Activated CD4-positive, alpha-beta T cell treated with anti-CD3 and anti-CD28 coated beads for 36 hours (primary cell): Measurements from ENCODE around the gene RAVER2. TPM values are rescaled to one million over a fixed set of nuclear protein-coding genes. Genes with fewer than 3 reads are reported as not detected.

Source experiments
- ATAC-seq: fragments of 200-7000 bp; cut with Tn5 transposase; one replicate; pipeline ENCODE4 v1.10.0; 2021; ENCODE audit warnings: mild to moderate bottlenecking, moderate library complexity
- CTCF ChIA-PET: fragments of 350-600 bp; sonication (Branson Sonifier 250); formaldehyde crosslinking; loops from one replicate; lab custom pipeline; 2021; ENCODE audit warnings: antibody characterized with exemption; lab: Charles Lee
- POLR2A ChIA-PET: fragments of 350-600 bp; sonication (Branson Sonifier 250); formaldehyde crosslinking; loops from one replicate; lab custom pipeline; 2021; ENCODE audit warnings: antibody characterized with exemption, inconsistent platforms; lab: Charles Lee
- DNase-seq: peaks from one replicate; pipeline ENCODE4 v3.0.0-alpha.2; 2020
- H3K27ac Mint-ChIP-seq: one replicate; pipeline ENCODE4 v1.8.0; 2021; ENCODE audit warnings: mixed read lengths
- H3K27me3 Mint-ChIP-seq: one replicate; pipeline ENCODE4 v1.8.0; 2021; ENCODE audit warnings: mixed read lengths
- H3K36me3 Mint-ChIP-seq: one replicate; pipeline ENCODE4 v1.8.0; 2021; ENCODE audit warnings: low read depth, mixed read lengths
- H3K4me1 Mint-ChIP-seq: one replicate; pipeline ENCODE4 v1.8.0; 2021; ENCODE audit warnings: mixed read lengths
- H3K4me3 Mint-ChIP-seq: one replicate; pipeline ENCODE4 v1.8.0; 2021; ENCODE audit warnings: mild to moderate bottlenecking, moderate library complexity, mixed read lengths
- H3K9me3 Mint-ChIP-seq: one replicate; pipeline ENCODE4 v1.8.0; 2021; ENCODE audit warnings: low read depth, mixed read lengths
- intact Hi-C, 2 experiments: fragments of 100-400 bp; cut with DNase I in 1 of 2; cut with micrococcal nuclease in 1 of 2; formaldehyde crosslinking; loops; one replicate each; pipeline versions ENCODE4 v1.14.2 to v1.15.1; 2022 to 2024; cut with DNase I, micrococcal nuclease
- total RNA-seq, 2 experiments: library from RNA; stranded (reverse); gene quantifications; one replicate each; pipeline ENCODE4 v1.2.3, GENCODE V29; 2021

The RAVER2 gene
- total RNA-seq, 2 experiments from 2014 or later, result 3.2 to 3.6 TPM

GRCh38 chr1:64838486-64838885 lies 93.6 kb downstream of the RAVER2 start:
- POLR2A ChIA-PET, result no interaction called here
- no peak for ATAC-seq
- no peaks in the 10 kb centered on the region for H3K9me3 Mint-ChIP-seq
- H3K4me1 Mint-ChIP-seq, result peaks cover 4% of the 10 kb centered on the region
- DNase-seq, result no peak
- CTCF ChIA-PET, result interaction anchor here (1.0 kb wide), 1 partner anchor 16 kb away, joined by 3 read pairs; no protein-coding TSS in a partner anchor
- peaks cover 59% of the 10 kb centered on the region for H3K36me3 Mint-ChIP-seq
- no peak overlapping the region for H3K27ac Mint-ChIP-seq
- intact Hi-C loops, result no loop called here
- no peaks in the 10 kb centered on the region for H3K27me3 Mint-ChIP-seq
- H3K4me3 Mint-ChIP-seq, result no peak overlapping the region

- ChIA-PET CTCF (interaction anchor here (0.8 to 1.0 kb wide), 2 partner anchors 14 to 16 kb away, joined by 3 read pairs; no protein-coding TSS in a partner anchor), POLR2A (no interaction called here)
- Mint-ChIP-seq H3K9me3 (no peaks in the 10 kb centered on the region), H3K4me3 (no peak overlapping the region), H3K27ac (no peak overlapping the region), H3K27me3 (no peaks in the 10 kb centered on the region), H3K4me1 (peaks cover 4% of the 10 kb centered on the region), H3K36me3 (peaks cover 55% of the 10 kb centered on the region)
- intact Hi-C loops, result no loop called here
- DNase-seq (no peak), ATAC-seq (no peak)
Measured at GRCh38 chr1:64839261-64839660, 94.4 kb downstream of the RAVER2 start.

- H3K27ac Mint-ChIP-seq, result no peak overlapping the region
- intact Hi-C loops, result no loop called here
- H3K4me1 Mint-ChIP-seq, result peaks cover 4% of the 10 kb centered on the region
- no peak overlapping the region for H3K4me3 Mint-ChIP-seq
- peaks cover 53% of the 10 kb centered on the region for H3K36me3 Mint-ChIP-seq
- ATAC-seq (no peak), DNase-seq (no peak)
- no peaks in the 10 kb centered on the region for H3K27me3 Mint-ChIP-seq
- ChIA-PET CTCF (interaction anchor here (0.8 kb wide), 1 partner anchor 14 kb away, joined by 3 read pairs; no protein-coding TSS in a partner anchor), POLR2A (no interaction called here)
- no peaks in the 10 kb centered on the region for H3K9me3 Mint-ChIP-seq
Measured at GRCh38 chr1:64839732-64840405, 95.0 kb downstream of the RAVER2 start.

GRCh38 chr1:64841330-64842065 lies 96.6 kb downstream of the RAVER2 start:
- Mint-ChIP-seq H3K9me3 (no peaks in the 10 kb centered on the region), H3K36me3 (peaks cover 57% of the 10 kb centered on the region), H3K4me1 (peaks cover 2% of the 10 kb centered on the region), H3K27me3 (no peaks in the 10 kb centered on the region), H3K27ac (no peak overlapping the region), H3K4me3 (no peak overlapping the region)
- POLR2A ChIA-PET, result no interaction called here
- DNase-seq, result no peak
- ATAC-seq, result no peak
- CTCF ChIA-PET, result interaction anchor here (0.7 kb wide), 1 partner anchor 825 kb away, joined by 3 read pairs; no protein-coding TSS in a partner anchor
- intact Hi-C loops, result no loop called here

- Mint-ChIP-seq H3K36me3 (peaks cover 52% of the 10 kb centered on the region), H3K27me3 (no peaks in the 10 kb centered on the region), H3K4me1 (peaks cover 2% of the 10 kb centered on the region), H3K9me3 (no peaks in the 10 kb centered on the region), H3K27ac (no peak overlapping the region), H3K4me3 (no peak overlapping the region)
- intact Hi-C loops, result no loop called here
- ATAC-seq (no peak), DNase-seq (no peak)
- ChIA-PET CTCF (no interaction called here), POLR2A (no interaction called here)
Measured at GRCh38 chr1:64842224-64842623, 97.3 kb downstream of the RAVER2 start.

GRCh38 chr1:64843675-64844074 lies 98.8 kb downstream of the RAVER2 start:
- DNase-seq, result no peak
- no peak overlapping the region for H3K4me3 Mint-ChIP-seq
- H3K9me3 Mint-ChIP-seq, result no peaks in the 10 kb centered on the region
- H3K27me3 Mint-ChIP-seq, result no peaks in the 10 kb centered on the region
- intact Hi-C loops, result no loop called here
- H3K27ac Mint-ChIP-seq, result no peak overlapping the region
- ATAC-seq, result no peak
- peaks cover 43% of the 10 kb centered on the region for H3K36me3 Mint-ChIP-seq
- ChIA-PET CTCF (interaction anchor here (0.6 kb wide), 1 partner anchor 1317 kb away, joined by 3 read pairs; no protein-coding TSS in a partner anchor), POLR2A (no interaction called here)
- peaks cover 2% of the 10 kb centered on the region for H3K4me1 Mint-ChIP-seq

GRCh38 chr1:64844175-64844574 lies 99.3 kb downstream of the RAVER2 start:
- no peak overlapping the region for H3K27ac Mint-ChIP-seq
- H3K36me3 Mint-ChIP-seq, result peaks cover 45% of the 10 kb centered on the region
- ATAC-seq, result no peak

GRCh38 chr1:64844609-64845008 lies 99.7 kb downstream of the RAVER2 start:
- intact Hi-C loops, result no loop called here
- H3K9me3 Mint-ChIP-seq, result no peaks in the 10 kb centered on the region
- peaks cover 44% of the 10 kb centered on the region for H3K36me3 Mint-ChIP-seq
- ChIA-PET POLR2A (no interaction called here), CTCF (no interaction called here)
- H3K27ac Mint-ChIP-seq, result no peak overlapping the region
- H3K4me3 Mint-ChIP-seq, result no peak overlapping the region
- H3K4me1 Mint-ChIP-seq, result peaks cover 2% of the 10 kb centered on the region
- H3K27me3 Mint-ChIP-seq, result no peaks in the 10 kb centered on the region
- no peak for ATAC-seq
- DNase-seq, result no peak

More at GRCh38 chr1:64844175-64844574, 99.3 kb downstream of the RAVER2 start:
- H3K4me3 Mint-ChIP-seq, result no peak overlapping the region
- H3K9me3 Mint-ChIP-seq, result no peaks in the 10 kb centered on the region
- intact Hi-C loops, result no loop called here
- ChIA-PET POLR2A (no interaction called here), CTCF (interaction anchor here (0.6 kb wide), 1 partner anchor 1318 kb away, joined by 3 read pairs; no protein-coding TSS in a partner anchor)
- no peaks in the 10 kb centered on the region for H3K27me3 Mint-ChIP-seq
- peaks cover 2% of the 10 kb centered on the region for H3K4me1 Mint-ChIP-seq
- DNase-seq, result no peak

- intact Hi-C loops, result no loop called here
- Mint-ChIP-seq H3K9me3 (no peaks in the 10 kb centered on the region), H3K27ac (peak overlapping the region; percentile 29), H3K4me3 (no peak overlapping the region), H3K4me1 (peaks cover 2% of the 10 kb centered on the region), H3K27me3 (no peaks in the 10 kb centered on the region), H3K36me3 (peaks cover 45% of the 10 kb centered on the region)
- ATAC-seq (no peak), DNase-seq (no peak)
- ChIA-PET CTCF (interaction anchor here (0.5 to 0.7 kb wide), 2 partner anchors 175 to 1865 kb away, joined by 3 read pairs; no protein-coding TSS in a partner anchor), POLR2A (no interaction called here)
Measured at GRCh38 chr1:64845831-64846425, 101.1 kb downstream of the RAVER2 start.

GRCh38 chr1:64846573-64847430 lies 101.9 kb downstream of the RAVER2 start:
- peaks cover 2% of the 10 kb centered on the region for H3K4me1 Mint-ChIP-seq
- POLR2A ChIA-PET, result no interaction called here
- CTCF ChIA-PET, result interaction anchor here (0.5 kb wide), 1 partner anchor 176 kb away, joined by 3 read pairs; no protein-coding TSS in a partner anchor

More at GRCh38 chr1:64846573-64847430, 101.9 kb downstream of the RAVER2 start:
- DNase-seq (no peak), ATAC-seq (no peak)
- Mint-ChIP-seq H3K4me3 (no peak overlapping the region), H3K9me3 (no peaks in the 10 kb centered on the region), H3K27me3 (no peaks in the 10 kb centered on the region), H3K36me3 (peaks cover 41% of the 10 kb centered on the region), H3K27ac (peak overlapping the region; percentile 29)
- intact Hi-C loops, result no loop called here
